ENCODE measurements around the gene PTGER4. TPM values are rescaled to one million over a fixed set of nuclear protein-coding genes. Genes with fewer than 3 reads are reported as not detected.

Gene PTGER4
- total RNA-seq, 1 experiment from 2014 or later: 0.92 TPM

- TF ChIP-seq E2F1 (CRISPR knock-in tag; IDR thresholded peaks at IDR 0.05) (no peak), NR1H2 (CRISPR knock-in tag; IDR thresholded peaks at IDR 0.05) (no peak), ELF4 (CRISPR knock-in tag; IDR thresholded peaks at IDR 0.05; ENCODE audit: low read depth) (no peak), AR (CRISPR knock-in tag; IDR thresholded peaks at IDR 0.05) (no peak), SMAD4 (CRISPR knock-in tag; IDR thresholded peaks at IDR 0.05) (no peak), EMX1 (CRISPR knock-in tag; IDR thresholded peaks at IDR 0.05) (no peak), SMAD3 (CRISPR knock-in tag; IDR thresholded peaks at IDR 0.05; ENCODE audit: borderline replicate concordance) (no peak)
Observed at GRCh38 chr5:40685193-40685592, 5.5 kb downstream of the PTGER4 start (continued).

- Mint-ChIP-seq H3K9me3 (no peaks in the 10 kb centered on the region), H3K27me3 (ENCODE audit: low read depth) (peaks cover 40% of the 10 kb centered on the region), H3K4me1 (peaks cover 11% of the 10 kb centered on the region), H3K36me3 (no peaks in the 10 kb centered on the region), H3K4me3 (no peak overlapping the region), H3K27ac (no peak overlapping the region)
- ChIA-PET POLR2A (no interaction called here), CTCF (no interaction called here)
- no peak for ATAC-seq
- TF ChIP-seq TEAD1 (CRISPR knock-in tag; IDR thresholded peaks at IDR 0.05) (no peak), ZNF425 (CRISPR knock-in tag; conservative IDR thresholded peaks at IDR 0.05) (no peak), NR1H2 (CRISPR knock-in tag; IDR thresholded peaks at IDR 0.05) (no peak), PREB (CRISPR knock-in tag; IDR thresholded peaks at IDR 0.05; ENCODE audit: borderline replicate concordance) (no peak), SMAD3 (CRISPR knock-in tag; IDR thresholded peaks at IDR 0.05; ENCODE audit: borderline replicate concordance) (no peak), ZNF219 (CRISPR knock-in tag; IDR thresholded peaks at IDR 0.05; ENCODE audit: borderline replicate concordance) (no peak), ZNF423 (CRISPR knock-in tag; IDR thresholded peaks at IDR 0.05) (no peak), SP1 (CRISPR knock-in tag; conservative IDR thresholded peaks at IDR 0.05) (no peak), AFF4 (CRISPR knock-in tag; IDR thresholded peaks at IDR 0.05; ENCODE audit: borderline replicate concordance) (no peak), NFE2L1 (CRISPR knock-in tag; IDR thresholded peaks at IDR 0.05) (no peak), GTF2I (CRISPR knock-in tag; conservative IDR thresholded peaks at IDR 0.05) (no peak), NFYB (CRISPR knock-in tag; conservative IDR thresholded peaks at IDR 0.05; ENCODE audit: low read depth) (no peak), IRF1 (CRISPR knock-in tag; IDR thresholded peaks at IDR 0.05) (no peak), E2F1 (CRISPR knock-in tag; IDR thresholded peaks at IDR 0.05) (no peak), ZNF396 (CRISPR knock-in tag; IDR thresholded peaks at IDR 0.05; ENCODE audit: borderline replicate concordance) (no peak), ZNF671 (CRISPR knock-in tag; IDR thresholded peaks at IDR 0.05) (no peak), USF2 (CRISPR knock-in tag; IDR thresholded peaks at IDR 0.05) (no peak)
- no peak for DNase-seq (ENCODE audit: low spot score)
Observed at GRCh38 chr5:40685976-40686486, 6.3 kb downstream of the PTGER4 start.
